Ovary (tissue), 9 donors: ENCODE data around the gene INPP5A. TPM values are rescaled to one million over a fixed set of nuclear protein-coding genes. Genes with fewer than 3 reads are reported as not detected.

ENCODE experiments used
- DNase-seq, 5 donors: peaks; one replicate each; pipeline ENCODE4 v3.0.0-alpha.2; 2019 to 2020
- H3K27ac ChIP-seq, 2 donors: fragments of 200-600 bp; one replicate each; pipeline versions ENCODE4 v1.5.1 to v1.8.0; 2019 to 2022
- H3K27me3 ChIP-seq: fragments of 200-600 bp; one replicate; pipeline ENCODE4 v1.8.0; 2022
- H3K36me3 ChIP-seq: fragments of 200-600 bp; sonication (generic); one replicate; pipeline ENCODE4 v1.5.1; 2019
- H3K4me1 ChIP-seq: one replicate; pipeline ENCODE4 v1.8.1; 2013; ENCODE audit warnings: mild to moderate bottlenecking, moderate library complexity; ENCODE audit not compliant: insufficient read depth
- H3K4me3 ChIP-seq: fragments of 200-600 bp; sonication (generic); one replicate; pipeline ENCODE4 v1.5.1; 2017
- H3K9me3 ChIP-seq, 2 donors: fragments of 200-600 bp in 1 of 2; sonication (generic) in 1 of 2; one replicate each; pipeline versions ENCODE4 v1.5.1 to v1.8.1; 2013 to 2019; ENCODE audit warnings: mild to moderate bottlenecking in 1 of 2, moderate library complexity in 1 of 2
- CTCF ChIP-seq, 3 donors: fragments of 450-650 bp in 2 of 3; fragments of 200-600 bp in 1 of 3; IDR thresholded peaks; one replicate each; pipeline versions ENCODE4 v1.5.1 to v1.8.0; 2016 to 2022; ENCODE audit warnings: antibody characterized with exemption in 3 of 3, mild to moderate bottlenecking in 1 of 3
- EP300 ChIP-seq: sonication (generic); formaldehyde crosslinking; IDR thresholded peaks from one replicate; pipeline ENCODE4 v1.6.1; 2017; ENCODE audit warnings: antibody characterized with exemption
- POLR2A ChIP-seq: fragments of 450-650 bp; IDR thresholded peaks from one replicate; pipeline ENCODE4 v1.6.1; 2017; ENCODE audit warnings: antibody characterized with exemption, mild to moderate bottlenecking, moderate library complexity
- WGBS, 3 donors: extraction: QIAGEN DNeasy Blood & Tissue Kit in 1 of 3; methylation state at CpG; one replicate each; pipeline versions ENCODE4 v1.1.5 to v1.1.7; 2013 to 2017; 5-methylcytosine and 5-hydroxymethylcytosine counted together
- intact Hi-C, 4 donors: fragments of 100-400 bp; cut with DNase I; formaldehyde crosslinking; loops; one replicate each; pipeline versions ENCODE4 v1.11.0 to v1.15.1; 2022 to 2023
- polyA plus RNA-seq, 2 donors: library from polyadenylated mRNA; stranded (reverse); fragments of 200-250 nt in 1 of 2; fragments of 350-450 nt in 1 of 2; fragmentation: Illumina TruSeq in 1 of 2; extraction: RNeasy Lipid Tissue Mini Kit (QIAGEN cat#74804) in 1 of 2; gene quantifications; one replicate each; pipeline ENCODE4 v1.2.3, GENCODE V29; 2013 to 2014
- total RNA-seq, 7 donors: library from RNA; depleted of rRNA in 2 of 7; stranded (reverse); fragments of >200 nt in 2 of 7; fragmentation: NEBNext Ultra II Directional in 3 of 7; extraction: Animal tissue kit (Norgen Biotek cat#: 25700) in 3 of 7; gene quantifications; one replicate each; pipeline versions ENCODE4 v1.1.0 to v1.2.4, GENCODE V29; 2016 to 2023
- donor health status: DM: no; HTN: no; CAD: no; lungs with moderate emphysema.
- donor health status: DM: no; HTN: no; CAD: no.
- donor health status: Bipolar disorder and iron deficiency.
- donor health status: DM: yes; HTN: yes; CAD: no.
- donor health status: DM: no; HTN: no; CAD: no.
- donor health status: DM: yes; HTN: yes; CAD: no.

INPP5A gene
- total and polyA plus RNA-seq, 9 donors: 19.8 to 41.2 (median 35.3) TPM

GRCh38 chr10:132689721-132690360, 152.3 kb downstream of the INPP5A start:
- WGBS, 3 donors: 93 to 96% (median 95%) methylated on average over 25 of the region's 25 CpGs
- Histone ChIP-seq H3K27ac (no peak overlapping the region), H3K27me3 (no peaks in the 10 kb centered on the region), H3K36me3 (no peaks in the 10 kb centered on the region), H3K4me1 (peaks cover 2% of the 10 kb centered on the region), H3K4me3 (no peak overlapping the region), H3K9me3 (no peaks in the 10 kb centered on the region)
- peak in 2 of 5 donors; percentile 8 to 19 for DNase-seq
- TF ChIP-seq EP300 (no peak), POLR2A (no peak), CTCF (IDR thresholded peaks at IDR 0.05) (no peak)
- intact Hi-C loops: no loop called here

- intact Hi-C loops: no loop called here
- TF ChIP-seq POLR2A: no peak
- no peak for TF ChIP-seq EP300
- TF ChIP-seq CTCF (IDR thresholded peaks at IDR 0.05): no peak
- Histone ChIP-seq H3K9me3 (no peaks in the 10 kb centered on the region), H3K4me1 (no peaks in the 10 kb centered on the region), H3K36me3 (no peaks in the 10 kb centered on the region), H3K4me3 (no peak overlapping the region), H3K27me3 (no peaks in the 10 kb centered on the region), H3K27ac (no peak overlapping the region)
- 97% methylated on average over 7 of the region's 7 CpGs for WGBS, 3 donors
- DNase-seq: peak in 1 of 5 donors; percentile 7
These were observed 152.8 kb downstream of the INPP5A start for GRCh38 chr10:132690401-132690800.

GRCh38 chr10:132690821-132691610, 153.4 kb downstream of the INPP5A start:
- no peak overlapping the region for H3K4me3 ChIP-seq
- DNase-seq: peak in 2 of 5 donors; percentile 12 to 29

GRCh38 chr10:132691711-132692153, 154.1 kb downstream of the INPP5A start:
- H3K4me3 ChIP-seq: no peak overlapping the region
- H3K4me1 ChIP-seq: no peaks in the 10 kb centered on the region
- H3K9me3 ChIP-seq: no peaks in the 10 kb centered on the region
- no peaks in the 10 kb centered on the region for H3K27me3 ChIP-seq
- no peaks in the 10 kb centered on the region for H3K36me3 ChIP-seq
- WGBS, 3 donors: 95 to 98% (median 98%) methylated on average over 48 of the region's 48 CpGs
- no peak overlapping the region for H3K27ac ChIP-seq
- peak in 2 of 5 donors; percentile 18 to 26 for DNase-seq
- intact Hi-C loops: no loop called here
- no peak for TF ChIP-seq POLR2A
- TF ChIP-seq CTCF (IDR thresholded peaks at IDR 0.05): no peak
- no peak for TF ChIP-seq EP300

More at GRCh38 chr10:132690821-132691610, 153.4 kb downstream of the INPP5A start:
- H3K27ac ChIP-seq: no peak overlapping the region
- WGBS, 3 donors: 96 to 97% (median 97%) methylated on average over 56 of the region's 56 CpGs
- TF ChIP-seq POLR2A: no peak
- TF ChIP-seq EP300: no peak
- TF ChIP-seq CTCF (IDR thresholded peaks at IDR 0.05): no peak
- intact Hi-C loops: no loop called here
- no peaks in the 10 kb centered on the region for H3K27me3 ChIP-seq
- no peaks in the 10 kb centered on the region for H3K9me3 ChIP-seq
- no peaks in the 10 kb centered on the region for H3K4me1 ChIP-seq
- H3K36me3 ChIP-seq: no peaks in the 10 kb centered on the region
